ENCODE data around the gene PPP4R4. TPM values are rescaled to one million over a fixed set of nuclear protein-coding genes. Genes with fewer than 3 reads are reported as not detected.

PPP4R4 gene
- total RNA-seq, 4 donors from 2014 or later = 0.13 TPM; not detected in 3

DNA sequence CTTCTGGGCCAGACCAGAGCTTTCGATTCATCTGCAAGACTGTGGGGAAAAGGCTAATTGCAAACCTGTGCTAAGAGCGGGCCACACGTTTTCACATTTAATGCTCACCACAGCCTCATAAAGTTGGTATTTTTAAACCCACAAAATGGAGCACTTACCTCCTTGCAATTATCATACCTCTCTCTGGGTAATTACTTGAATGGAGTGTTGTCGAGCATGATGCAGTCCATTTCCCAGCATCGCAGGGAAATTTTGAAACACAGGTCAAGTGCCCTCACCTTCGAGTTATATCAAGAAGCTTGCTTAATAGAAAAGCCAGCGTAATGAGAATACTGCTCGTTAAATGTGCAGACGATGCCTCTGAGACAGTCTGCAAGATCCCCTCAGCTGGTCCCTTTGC is 35.9 kb upstream of the PPP4R4 start:
- Histone ChIP-seq H3K9me3 (no peaks in the 10 kb centered on the region), H3K27me3 (no peaks in the 10 kb centered on the region), H3K4me3 (no peak overlapping the region), H3K36me3 (no peaks in the 10 kb centered on the region), H3K27ac (no peak overlapping the region), H3K4me1 (peaks cover 0 to 3% of the 10 kb centered on the region in 2 donors)
- no peak for TF ChIP-seq POLR2A (IDR thresholded peaks at IDR 0.05)
- in situ Hi-C loops (cut with MboI; ENCODE audit: low sequenced_read_pairs in 4 of 4) (loop anchor here (5.0 kb wide), 1 partner anchor 101 kb away; no protein-coding TSS in a partner anchor), intact Hi-C loops (cut with DNase I; ENCODE audit: low total_unique reads) (loop anchor here (5.0 to 10.0 kb wide), 2 partner anchors 347 to 481 kb away; no protein-coding TSS in a partner anchor)
- ATAC-seq (no peak), DNase-seq (no peak)

DNA sequence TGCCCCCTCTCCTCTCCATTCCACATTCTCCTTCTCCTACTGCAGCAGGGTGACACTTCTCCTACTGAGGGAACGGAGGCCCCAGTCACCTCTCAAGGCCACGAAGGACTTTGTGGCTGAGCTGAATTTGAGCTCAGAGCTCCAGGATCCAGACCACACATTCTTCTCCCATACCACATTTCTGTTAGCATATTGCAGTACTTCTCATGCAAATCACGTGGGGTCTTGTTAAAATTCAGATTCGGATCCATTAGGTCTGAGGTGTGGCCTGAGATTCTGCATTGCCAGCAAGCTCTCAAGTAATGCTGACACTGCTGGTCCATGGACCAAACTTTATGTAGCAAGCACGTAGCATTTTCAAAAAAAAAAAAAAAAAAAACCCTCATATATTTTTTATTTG is 35.1 kb upstream of the PPP4R4 start:
- in situ Hi-C loops (cut with MboI; ENCODE audit: low sequenced_read_pairs in 4 of 4) = loop anchor here (5.0 kb wide), 1 partner anchor 102 kb away; no protein-coding TSS in a partner anchor
- Histone ChIP-seq H3K36me3 (no peaks in the 10 kb centered on the region), H3K27ac (no peak overlapping the region), H3K4me3 (no peak overlapping the region), H3K9me3 (no peaks in the 10 kb centered on the region), H3K27me3 (no peaks in the 10 kb centered on the region), H3K4me1 (peaks cover 0 to 3% of the 10 kb centered on the region in 2 donors)
- DNase-seq (no peak), ATAC-seq (no peak)
- intact Hi-C loops (cut with DNase I; ENCODE audit: low total_unique reads) = loop anchor here (5.0 to 10.0 kb wide), 2 partner anchors 346 to 482 kb away; no protein-coding TSS in a partner anchor
- no peak for TF ChIP-seq POLR2A (IDR thresholded peaks at IDR 0.05)
- TF ChIP-seq, protein P1, sequence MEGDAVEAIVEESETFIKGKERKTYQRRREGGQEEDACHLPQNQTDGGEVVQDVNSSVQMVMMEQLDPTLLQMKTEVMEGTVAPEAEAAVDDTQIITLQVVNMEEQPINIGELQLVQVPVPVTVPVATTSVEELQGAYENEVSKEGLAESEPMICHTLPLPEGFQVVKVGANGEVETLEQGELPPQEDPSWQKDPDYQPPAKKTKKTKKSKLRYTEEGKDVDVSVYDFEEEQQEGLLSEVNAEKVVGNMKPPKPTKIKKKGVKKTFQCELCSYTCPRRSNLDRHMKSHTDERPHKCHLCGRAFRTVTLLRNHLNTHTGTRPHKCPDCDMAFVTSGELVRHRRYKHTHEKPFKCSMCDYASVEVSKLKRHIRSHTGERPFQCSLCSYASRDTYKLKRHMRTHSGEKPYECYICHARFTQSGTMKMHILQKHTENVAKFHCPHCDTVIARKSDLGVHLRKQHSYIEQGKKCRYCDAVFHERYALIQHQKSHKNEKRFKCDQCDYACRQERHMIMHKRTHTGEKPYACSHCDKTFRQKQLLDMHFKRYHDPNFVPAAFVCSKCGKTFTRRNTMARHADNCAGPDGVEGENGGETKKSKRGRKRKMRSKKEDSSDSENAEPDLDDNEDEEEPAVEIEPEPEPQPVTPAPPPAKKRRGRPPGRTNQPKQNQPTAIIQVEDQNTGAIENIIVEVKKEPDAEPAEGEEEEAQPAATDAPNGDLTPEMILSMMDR (IDR thresholded peaks at IDR 0.05 in 4 of 5, conservative IDR thresholded peaks at IDR 0.05 in 1 of 5) = no peak

DNA sequence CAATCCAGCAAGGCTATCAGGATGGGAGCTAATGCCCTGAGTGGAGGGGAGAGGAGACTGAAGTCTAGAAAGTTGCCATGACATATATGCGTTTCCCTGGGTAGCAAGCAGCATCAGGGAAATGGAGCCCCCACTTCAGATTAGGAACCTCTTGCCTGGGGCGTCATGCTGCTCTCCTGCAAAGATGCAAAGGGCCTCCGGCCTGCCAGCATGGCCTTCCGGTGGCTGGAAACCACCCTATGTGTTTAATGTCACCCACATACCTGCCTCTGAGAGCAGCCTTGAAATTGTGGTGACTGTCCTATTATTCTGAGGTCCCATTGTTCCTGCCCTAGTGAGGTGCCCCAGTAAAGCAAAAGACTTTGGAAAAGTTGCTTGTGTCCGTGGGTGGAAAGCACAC is 34.7 kb upstream of the PPP4R4 start:
- Histone ChIP-seq H3K36me3 (no peaks in the 10 kb centered on the region), H3K4me1 (peaks cover 0 to 3% of the 10 kb centered on the region in 2 donors), H3K4me3 (no peak overlapping the region), H3K27me3 (no peaks in the 10 kb centered on the region), H3K27ac (no peak overlapping the region), H3K9me3 (no peaks in the 10 kb centered on the region)
- ATAC-seq (no peak), DNase-seq (no peak)
- in situ Hi-C loops (cut with MboI; ENCODE audit: low sequenced_read_pairs in 4 of 4) = loop anchor here (5.0 kb wide), 1 partner anchor 102 kb away; no protein-coding TSS in a partner anchor
- TF ChIP-seq, protein P1 (IDR thresholded peaks at IDR 0.05 in 4 of 5, conservative IDR thresholded peaks at IDR 0.05 in 1 of 5) = no peak
- no peak for TF ChIP-seq POLR2A (IDR thresholded peaks at IDR 0.05)
- intact Hi-C loops (cut with DNase I; ENCODE audit: low total_unique reads) = loop anchor here (5.0 to 10.0 kb wide), 2 partner anchors 345 to 482 kb away; no protein-coding TSS in a partner anchor

DNA sequence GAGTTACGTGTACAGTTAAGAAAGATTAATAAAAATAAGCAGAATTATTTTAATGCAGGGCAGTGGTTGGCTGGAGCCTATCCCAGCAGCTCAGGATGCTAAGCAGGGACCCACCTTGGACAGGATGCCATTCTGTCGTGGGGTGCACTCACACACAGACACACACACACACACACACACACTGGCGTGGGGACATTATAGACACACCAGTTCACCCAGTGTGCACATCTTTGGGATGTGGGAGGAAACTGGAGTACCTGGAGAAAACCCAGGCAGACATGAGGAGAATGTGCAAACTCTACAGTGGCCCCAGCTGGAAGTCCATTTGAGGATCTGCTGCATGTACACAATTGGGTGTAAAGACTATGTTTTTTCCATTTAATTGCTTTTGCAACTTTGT is 31.9 kb upstream of the PPP4R4 start:
- no peak overlapping the region for H3K4me3 ChIP-seq
- H3K27me3 ChIP-seq = no peaks in the 10 kb centered on the region
- H3K4me1 ChIP-seq = no peaks in the 10 kb centered on the region
- no peaks in the 10 kb centered on the region for H3K36me3 ChIP-seq
- TF ChIP-seq, protein P1 (IDR thresholded peaks at IDR 0.05 in 4 of 5, conservative IDR thresholded peaks at IDR 0.05 in 1 of 5) = no peak
- TF ChIP-seq POLR2A (IDR thresholded peaks at IDR 0.05) = no peak
- no peak for ATAC-seq
- H3K27ac ChIP-seq = no peak overlapping the region
- in situ Hi-C loops (cut with MboI; ENCODE audit: low sequenced_read_pairs in 4 of 4) (no loop called here), intact Hi-C loops (cut with DNase I; ENCODE audit: low total_unique reads) (no loop called here)
- no peak for DNase-seq
- H3K9me3 ChIP-seq = no peaks in the 10 kb centered on the region

DNA sequence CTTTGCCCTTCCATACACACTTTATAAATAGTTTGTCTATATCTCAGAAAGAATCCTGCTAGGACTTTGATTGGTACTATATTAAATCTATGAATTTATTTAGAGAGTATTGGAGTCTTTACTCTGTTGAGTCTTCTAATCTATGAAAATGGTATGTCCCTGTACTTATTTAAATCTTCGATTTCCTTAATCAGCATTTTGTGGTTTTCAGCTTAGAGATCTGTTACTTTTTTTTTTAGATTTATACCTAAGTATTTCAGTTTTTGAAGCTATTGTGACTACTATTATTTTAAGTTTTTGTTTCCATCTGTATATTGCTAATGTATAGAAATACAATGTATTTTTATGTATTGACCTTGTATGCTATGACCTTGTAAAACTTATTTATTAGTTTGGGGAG is 31.3 kb upstream of the PPP4R4 start:
- no peaks in the 10 kb centered on the region for H3K27me3 ChIP-seq
- no peaks in the 10 kb centered on the region for H3K4me1 ChIP-seq
- no peaks in the 10 kb centered on the region for H3K9me3 ChIP-seq
- no peak for TF ChIP-seq POLR2A (IDR thresholded peaks at IDR 0.05)
- TF ChIP-seq, protein P1 (IDR thresholded peaks at IDR 0.05 in 4 of 5, conservative IDR thresholded peaks at IDR 0.05 in 1 of 5) = no peak
- no peak overlapping the region for H3K4me3 ChIP-seq
- no peaks in the 10 kb centered on the region for H3K36me3 ChIP-seq
- DNase-seq (no peak), ATAC-seq (no peak)
- intact Hi-C loops (cut with DNase I; ENCODE audit: low total_unique reads) = no loop called here
- in situ Hi-C loops (cut with MboI; ENCODE audit: low sequenced_read_pairs in 4 of 4) = no loop called here
- H3K27ac ChIP-seq = no peak overlapping the region
